ENCODE data around the gene ABCA7. TPM values are rescaled to one million over a fixed set of nuclear protein-coding genes. Genes with fewer than 3 reads are reported as not detected.
A peak's percentile ranks its signal among the peaks of the same experiment; 100 is the strongest.
"Not testable (repeated sequence)": the region's sequence is repeated elsewhere in the genome, so short reads cannot be mapped to it uniquely, and the experiment has no call there.

Gene ABCA7
- total RNA-seq, 3 donors from 2014 or later = 8.0 to 31.8 (median 26.5) TPM

DNA sequence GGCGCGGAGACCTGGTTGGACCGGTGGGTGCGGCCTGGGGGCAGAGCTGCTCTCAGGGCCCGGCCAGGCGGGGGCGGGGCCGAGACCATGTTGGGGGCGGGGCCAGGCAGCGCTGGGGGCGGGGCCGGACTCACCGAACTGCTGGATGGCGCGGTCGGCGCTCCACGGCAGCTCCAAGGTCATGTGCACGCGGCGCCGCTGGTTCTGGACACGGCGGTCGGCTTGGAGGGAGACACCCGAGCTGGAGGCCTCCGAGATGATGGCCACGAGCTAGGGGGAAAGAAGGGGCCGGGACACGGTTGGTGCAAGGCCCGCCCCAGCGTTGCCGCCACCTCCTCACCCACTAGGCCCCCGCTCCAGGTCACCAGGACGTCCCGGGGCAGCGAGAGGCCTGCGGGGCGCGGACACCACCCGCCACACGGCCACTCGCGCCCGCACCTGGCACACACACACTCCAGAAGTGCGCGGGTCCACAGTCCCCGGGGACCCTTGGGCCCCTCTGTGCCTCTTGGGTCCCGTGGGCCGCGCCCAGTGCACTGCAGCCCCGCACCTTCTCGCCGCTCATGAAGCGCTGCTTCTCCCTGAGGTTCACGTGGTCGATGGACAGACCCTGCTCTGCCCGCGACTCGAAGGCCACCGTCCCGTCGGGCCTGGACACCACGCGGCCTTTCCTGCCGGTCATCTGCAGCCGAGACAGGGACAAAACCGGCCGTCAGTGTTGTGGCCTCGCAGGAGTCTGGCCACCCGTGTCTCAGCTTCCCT, 72.5 kb downstream of the ABCA7 start:
- peak overlapping the region in 1 of 3 donors; percentile 22 for H3K4me3 ChIP-seq
- peak; percentile 86 to 93 for DNase-seq (ENCODE audit: low spot score in 2 of 2)
- no peaks in the 10 kb centered on the region for H3K27me3 ChIP-seq
- TF ChIP-seq, protein P1, sequence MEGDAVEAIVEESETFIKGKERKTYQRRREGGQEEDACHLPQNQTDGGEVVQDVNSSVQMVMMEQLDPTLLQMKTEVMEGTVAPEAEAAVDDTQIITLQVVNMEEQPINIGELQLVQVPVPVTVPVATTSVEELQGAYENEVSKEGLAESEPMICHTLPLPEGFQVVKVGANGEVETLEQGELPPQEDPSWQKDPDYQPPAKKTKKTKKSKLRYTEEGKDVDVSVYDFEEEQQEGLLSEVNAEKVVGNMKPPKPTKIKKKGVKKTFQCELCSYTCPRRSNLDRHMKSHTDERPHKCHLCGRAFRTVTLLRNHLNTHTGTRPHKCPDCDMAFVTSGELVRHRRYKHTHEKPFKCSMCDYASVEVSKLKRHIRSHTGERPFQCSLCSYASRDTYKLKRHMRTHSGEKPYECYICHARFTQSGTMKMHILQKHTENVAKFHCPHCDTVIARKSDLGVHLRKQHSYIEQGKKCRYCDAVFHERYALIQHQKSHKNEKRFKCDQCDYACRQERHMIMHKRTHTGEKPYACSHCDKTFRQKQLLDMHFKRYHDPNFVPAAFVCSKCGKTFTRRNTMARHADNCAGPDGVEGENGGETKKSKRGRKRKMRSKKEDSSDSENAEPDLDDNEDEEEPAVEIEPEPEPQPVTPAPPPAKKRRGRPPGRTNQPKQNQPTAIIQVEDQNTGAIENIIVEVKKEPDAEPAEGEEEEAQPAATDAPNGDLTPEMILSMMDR (IDR thresholded peaks at IDR 0.05) = no peak
- TF ChIP-seq POLR2AphosphoS5 (IDR thresholded peaks at IDR 0.05) = peak in 1 of 3 donors; percentile 8
- peaks cover 12% of the 10 kb centered on the region for H3K36me3 ChIP-seq
- no peaks in the 10 kb centered on the region for H3K9me3 ChIP-seq
- intact Hi-C loops (cut with DNase I; ENCODE audit: low total_unique reads) = no loop called here
- peaks cover 17 to 18% of the 10 kb centered on the region in 2 donors for H3K4me1 ChIP-seq
- peak overlapping the region; percentile 85 to 92 for H3K27ac ChIP-seq

DNA sequence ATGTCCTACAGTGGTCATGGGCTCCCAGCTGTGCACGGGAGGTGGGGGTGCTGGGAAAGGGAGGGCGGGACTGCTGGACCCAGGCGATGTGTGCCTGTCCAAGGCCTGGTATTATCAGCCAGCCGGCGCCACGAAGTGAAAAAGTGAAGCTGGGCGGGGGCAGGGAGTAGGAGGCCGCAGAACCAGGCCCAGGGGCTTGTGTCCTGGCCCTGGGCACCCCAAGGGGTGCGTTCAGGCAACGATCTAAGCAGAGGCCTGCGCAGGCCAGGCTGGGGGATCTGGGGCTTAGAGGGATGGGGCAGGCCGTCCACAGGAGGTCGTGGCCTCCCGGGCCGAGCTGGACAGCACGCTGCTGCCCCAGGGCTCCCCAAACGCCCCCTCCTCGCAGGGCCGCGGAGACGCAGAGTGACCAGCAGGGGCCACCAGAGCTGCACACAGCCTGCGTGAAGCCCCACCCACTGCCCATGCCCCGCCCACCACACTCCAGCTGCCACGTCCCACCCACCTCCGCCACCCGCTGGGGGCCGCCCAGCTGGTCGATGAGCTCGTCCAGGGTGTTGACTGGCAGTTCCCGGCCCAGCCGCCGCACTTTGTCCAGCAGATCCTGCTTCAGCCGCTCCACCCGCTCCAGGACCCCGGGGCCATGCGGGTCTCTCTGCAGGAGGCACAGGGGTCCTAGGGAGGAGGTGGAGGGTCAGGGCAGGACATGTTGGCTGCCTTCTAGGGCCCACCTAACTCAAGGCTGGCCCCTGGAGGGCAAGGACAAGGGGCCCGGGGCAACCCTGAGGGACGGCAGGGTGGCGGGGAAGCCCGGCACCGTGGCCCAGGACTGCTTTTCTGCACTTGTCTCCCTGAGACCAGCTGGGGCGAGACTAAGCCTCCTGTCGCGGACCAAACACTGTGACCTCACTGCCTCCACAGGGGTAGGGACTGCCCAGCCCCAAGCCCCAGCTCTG, 73.4 kb downstream of the ABCA7 start:
- Histone ChIP-seq H3K36me3 (peaks cover 5% of the 10 kb centered on the region), H3K4me3 (peak overlapping the region in 1 of 3 donors; percentile 40)

DNA sequence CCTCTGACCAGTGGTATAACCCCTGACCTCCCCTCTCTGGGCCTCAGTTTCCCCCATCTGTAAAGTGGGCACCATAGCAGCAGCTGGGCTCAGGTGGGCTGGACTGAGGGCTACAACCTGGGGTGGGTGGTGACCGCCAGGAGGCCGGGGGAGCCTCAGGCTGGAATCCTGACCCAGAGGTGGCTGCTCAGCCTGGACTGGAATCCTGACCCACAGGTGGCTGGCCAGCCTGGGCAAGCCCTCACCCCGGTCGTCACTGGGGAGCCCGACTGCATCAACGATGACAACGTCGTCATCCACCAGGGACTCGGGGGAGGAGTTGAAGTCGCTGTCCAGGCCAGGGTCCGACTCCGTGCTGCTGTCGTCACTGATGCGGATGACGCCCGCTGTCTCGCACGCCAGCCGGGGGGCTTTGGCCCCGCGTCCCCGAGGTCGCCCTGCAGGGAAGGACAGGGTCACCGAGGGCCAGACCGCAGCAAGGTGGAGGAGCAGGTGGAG, 74.1 kb downstream of the ABCA7 start:
- peak overlapping the region; percentile 85 to 92 for H3K27ac ChIP-seq
- H3K27me3 ChIP-seq = no peaks in the 10 kb centered on the region
- no peaks in the 10 kb centered on the region for H3K36me3 ChIP-seq
- H3K9me3 ChIP-seq = no peaks in the 10 kb centered on the region
- no peak for DNase-seq (ENCODE audit: low spot score in 2 of 2)
- no peak for TF ChIP-seq POLR2A (IDR thresholded peaks at IDR 0.05)
- TF ChIP-seq, protein P1 (IDR thresholded peaks at IDR 0.05) = no peak
- no peak for TF ChIP-seq POLR2AphosphoS5 (IDR thresholded peaks at IDR 0.05)
- peaks cover 17 to 18% of the 10 kb centered on the region in 2 donors for H3K4me1 ChIP-seq
- intact Hi-C loops (cut with DNase I; ENCODE audit: low total_unique reads) = no loop called here
- H3K4me3 ChIP-seq = peak overlapping the region in 1 of 3 donors; percentile 40

More for the DNA sequence above, 73.4 kb downstream of the ABCA7 start:
- Histone ChIP-seq H3K9me3 (no peaks in the 10 kb centered on the region), H3K27ac (peak overlapping the region; percentile 85 to 92), H3K27me3 (no peaks in the 10 kb centered on the region), H3K4me1 (peaks cover 17 to 18% of the 10 kb centered on the region in 2 donors)
- TF ChIP-seq POLR2AphosphoS5 (IDR thresholded peaks at IDR 0.05) (peak; percentile 24 to 53 (median 50)), POLR2A (IDR thresholded peaks at IDR 0.05) (no peak)
- TF ChIP-seq, protein P1 (IDR thresholded peaks at IDR 0.05) = peak; percentile 78 to 96 (median 93)
- peak; percentile 91 to 96 for DNase-seq (ENCODE audit: low spot score in 2 of 2)
- intact Hi-C loops (cut with DNase I; ENCODE audit: low total_unique reads) = no loop called here

DNA sequence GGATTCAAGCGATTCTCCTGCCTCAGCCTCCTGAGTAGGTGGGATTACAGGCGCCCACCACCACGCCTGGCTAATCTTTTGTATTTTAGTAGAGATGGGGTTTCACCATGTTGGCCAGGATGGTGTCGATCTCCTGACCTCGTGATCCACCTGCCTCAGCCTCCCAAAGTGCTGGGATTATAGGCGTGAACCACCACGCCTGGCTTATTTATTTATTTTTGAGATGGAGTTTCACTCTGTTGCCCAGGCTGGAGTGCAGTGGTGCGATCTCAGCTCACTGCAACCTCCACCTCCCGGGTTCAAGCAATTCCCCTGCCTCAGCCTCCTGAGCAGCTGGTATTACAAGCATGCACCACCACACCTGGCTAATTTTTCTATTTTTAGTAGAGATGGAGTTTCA, 74.8 kb downstream of the ABCA7 start:
- DNase-seq (ENCODE audit: low spot score in 2 of 2) = not testable (repeated sequence)

More for the DNA sequence above, 74.8 kb downstream of the ABCA7 start:
- peaks cover 17 to 18% of the 10 kb centered on the region in 2 donors for H3K4me1 ChIP-seq
- H3K36me3 ChIP-seq; H3K27ac ChIP-seq; H3K4me3 ChIP-seq; H3K9me3 ChIP-seq; H3K27me3 ChIP-seq; intact Hi-C loops (cut with DNase I; ENCODE audit: low total_unique reads): not testable (repeated sequence)

Other genes with a start within 250 kb of the ABCA7 start
- gene PTBP1, start 242.7 kb upstream of the ABCA7 start, total RNA-seq = 100 to 1,000 TPM in 2 of 3 donors, 10 to 100 TPM in 1; 92.0 to 147 (median 131) TPM
- 1 to 10 TPM in 2 of 3 donors, not detected in 1; 6.9 to 9.1 TPM for gene PLPPR3, start 218.2 kb upstream of the ABCA7 start, total RNA-seq
- under 1 TPM in 1 of 3 donors, not detected in 2; 0.29 TPM for gene AZU1, start 212.3 kb upstream of the ABCA7 start, total RNA-seq
- gene PRTN3, start 199.1 kb upstream of the ABCA7 start, total RNA-seq = 1 to 10 TPM in 1 of 3 donors, under 1 TPM in 1, not detected in 1; 0.44 to 1.1 TPM
- 1 to 10 TPM in 2 of 3 donors, under 1 TPM in 1; 0.98 to 5.0 (median 1.0) TPM for gene ELANE, start 187.8 kb upstream of the ABCA7 start, total RNA-seq
- gene CFD, start 180.4 kb upstream of the ABCA7 start, total RNA-seq = 1,000 to 10,000 TPM in 1 of 3 donors, 100 to 1,000 TPM in 2; 345 to 6,770 (median 797) TPM
- 10 to 100 TPM; 14.9 to 33.1 (median 32.8) TPM for gene MED16, start 146.9 kb upstream of the ABCA7 start, total RNA-seq
- not detected for gene RNU6-9, start 146.6 kb upstream of the ABCA7 start, total RNA-seq
- gene R3HDM4, start 126.9 kb upstream of the ABCA7 start, total RNA-seq = 10 to 100 TPM; 31.8 to 41.6 (median 41.0) TPM
- gene KISS1R, start 122.8 kb upstream of the ABCA7 start, total RNA-seq = under 1 TPM in 2 of 3 donors, not detected in 1; 0.15 to 0.33 TPM
- gene ARID3A, start 114.1 kb upstream of the ABCA7 start, total RNA-seq = 10 to 100 TPM in 1 of 3 donors, 1 to 10 TPM in 2; 3.5 to 11.1 (median 4.8) TPM
- 10 to 100 TPM; 19.2 to 69.2 (median 49.8) TPM for gene WDR18, start 55.8 kb upstream of the ABCA7 start, total RNA-seq
- 1 to 10 TPM in 1 of 3 donors, not detected in 2; 2.6 TPM for gene GRIN3B, start 39.7 kb upstream of the ABCA7 start, total RNA-seq
- 100 to 1,000 TPM; 112 to 156 (median 153) TPM for gene TMEM259, start 19.0 kb upstream of the ABCA7 start, total RNA-seq
- not detected for gene RNU6-2, start 18.6 kb upstream of the ABCA7 start, total RNA-seq
- gene CNN2, start 13.5 kb upstream of the ABCA7 start, total RNA-seq = 10 to 100 TPM; 70.4 to 74.1 (median 70.7) TPM
- 10 to 100 TPM; 18.7 to 43.2 (median 23.9) TPM for gene ARHGAP45, start 27.1 kb downstream of the ABCA7 start, total RNA-seq
- 100 to 1,000 TPM in 1 of 3 donors, 10 to 100 TPM in 2; 65.9 to 175 (median 89.1) TPM for gene POLR2E, start 55.3 kb downstream of the ABCA7 start, total RNA-seq
- 1,000 to 10,000 TPM in 1 of 3 donors, 100 to 1,000 TPM in 2; 357 to 1,796 (median 492) TPM for gene GPX4, start 63.9 kb downstream of the ABCA7 start, total RNA-seq
- gene SBNO2, start 134.2 kb downstream of the ABCA7 start, total RNA-seq = 10 to 100 TPM; 15.4 to 63.3 (median 43.9) TPM
- gene STK11, start 165.7 kb downstream of the ABCA7 start, total RNA-seq = 10 to 100 TPM; 32.8 to 55.0 (median 52.1) TPM
- gene CBARP, start 197.9 kb downstream of the ABCA7 start, total RNA-seq = 1 to 10 TPM in 1 of 3 donors, under 1 TPM in 1, not detected in 1; 0.98 to 4.8 TPM
- gene ATP5F1D, start 201.6 kb downstream of the ABCA7 start, total RNA-seq = 10 to 100 TPM; 47.6 to 64.9 (median 61.3) TPM
- gene MIDN, start 208.5 kb downstream of the ABCA7 start, total RNA-seq = 10 to 100 TPM; 13.8 to 28.5 (median 22.4) TPM
- 100 to 1,000 TPM; 458 to 758 (median 656) TPM for gene CIRBP, start 229.2 kb downstream of the ABCA7 start, total RNA-seq
- 10 to 100 TPM; 43.9 to 60.6 (median 53.1) TPM for gene FAM174C, start 235.4 kb downstream of the ABCA7 start, total RNA-seq
- gene EFNA2, start 245.8 kb downstream of the ABCA7 start, total RNA-seq = under 1 TPM in 1 of 3 donors, not detected in 2; 0.66 TPM